DMS 273 treated with DMSO at 0.1 percent for 48 hours (cell line): ENCODE results near the gene MRGPRE.
"Not testable (repeated sequence)": the region's sequence is repeated elsewhere in the genome, so short reads cannot be mapped to it uniquely, and the experiment has no call there.

Experiments
- DNase-seq: peaks from one replicate; lab custom pipeline; 2025; lab: John Stamatoyannopoulos, UW

The MRGPRE gene, protein sequence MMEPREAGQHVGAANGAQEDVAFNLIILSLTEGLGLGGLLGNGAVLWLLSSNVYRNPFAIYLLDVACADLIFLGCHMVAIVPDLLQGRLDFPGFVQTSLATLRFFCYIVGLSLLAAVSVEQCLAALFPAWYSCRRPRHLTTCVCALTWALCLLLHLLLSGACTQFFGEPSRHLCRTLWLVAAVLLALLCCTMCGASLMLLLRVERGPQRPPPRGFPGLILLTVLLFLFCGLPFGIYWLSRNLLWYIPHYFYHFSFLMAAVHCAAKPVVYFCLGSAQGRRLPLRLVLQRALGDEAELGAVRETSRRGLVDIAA

DNA sequence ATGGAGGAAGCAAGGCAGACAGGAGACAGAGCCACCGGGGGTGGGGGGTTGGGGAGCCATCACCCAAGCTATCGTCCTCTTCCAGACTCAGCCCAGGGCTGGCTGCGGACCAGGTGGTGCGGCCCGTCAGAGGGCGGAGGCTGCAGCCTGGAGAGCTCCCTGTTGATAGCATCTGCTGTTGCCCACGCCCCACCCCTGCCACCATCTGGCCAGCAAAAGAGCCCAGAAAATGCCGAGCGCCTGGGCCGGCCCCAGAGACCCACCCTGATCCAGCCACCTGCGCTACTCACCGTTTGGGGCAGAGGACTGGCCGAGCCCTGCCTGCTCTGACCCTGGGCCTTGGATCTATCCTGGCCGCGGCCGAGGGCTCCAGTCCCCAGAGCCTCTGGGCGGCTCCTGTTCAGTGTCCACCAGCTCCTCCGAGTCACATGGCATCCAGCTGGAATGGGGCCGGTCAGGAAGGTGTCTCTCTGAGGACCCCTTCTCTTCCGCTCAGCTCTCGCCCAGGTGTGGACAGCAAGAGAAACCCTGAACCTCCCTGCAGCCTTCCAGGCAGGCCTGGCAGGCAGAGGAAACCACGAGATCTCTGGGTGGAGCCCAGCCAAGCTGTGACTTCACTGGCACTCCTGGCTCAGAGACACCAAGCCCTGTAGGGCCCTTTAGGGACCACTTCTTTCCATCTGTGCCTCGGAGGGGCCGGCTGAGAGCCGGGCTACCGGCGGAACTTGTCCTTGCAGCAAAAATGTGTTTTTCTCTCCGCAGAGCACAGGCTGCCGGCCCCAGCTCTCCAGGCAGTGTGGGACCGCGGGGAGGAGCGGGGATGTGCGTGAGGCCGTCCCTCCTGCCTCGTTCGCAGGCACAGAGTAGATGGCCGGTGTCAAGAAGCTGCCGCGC, at the start of gene MRGPRE:
Gene MRGPRE (minus strand): TSS at position 567 of the 894 bp plus-strand sequence. CDS start 3,618 bp downstream, outside the sequence.
- DNase-seq, result peak; percentile 45

DNA sequence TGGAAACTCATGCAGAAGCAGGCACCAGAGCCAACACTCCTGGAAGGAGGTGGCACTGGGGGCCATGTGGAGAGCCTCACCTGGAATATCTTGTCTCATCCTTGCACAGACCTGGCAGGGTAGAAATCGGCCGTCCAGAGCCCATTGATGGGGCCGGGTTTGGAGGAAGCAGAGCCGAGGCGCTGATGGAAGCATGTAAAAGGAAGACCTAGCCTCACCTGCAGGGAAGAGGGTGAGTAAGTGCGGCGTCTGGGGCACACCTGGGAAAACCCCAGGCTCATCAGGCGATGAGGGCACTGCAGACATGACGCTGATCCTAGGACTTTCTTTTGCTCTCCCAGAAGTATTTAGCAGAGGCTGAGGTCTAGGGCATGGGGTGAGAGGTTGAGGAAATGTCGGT, 48.9 kb upstream of the MRGPRE start:
- DNase-seq, result not testable (repeated sequence)

DNA sequence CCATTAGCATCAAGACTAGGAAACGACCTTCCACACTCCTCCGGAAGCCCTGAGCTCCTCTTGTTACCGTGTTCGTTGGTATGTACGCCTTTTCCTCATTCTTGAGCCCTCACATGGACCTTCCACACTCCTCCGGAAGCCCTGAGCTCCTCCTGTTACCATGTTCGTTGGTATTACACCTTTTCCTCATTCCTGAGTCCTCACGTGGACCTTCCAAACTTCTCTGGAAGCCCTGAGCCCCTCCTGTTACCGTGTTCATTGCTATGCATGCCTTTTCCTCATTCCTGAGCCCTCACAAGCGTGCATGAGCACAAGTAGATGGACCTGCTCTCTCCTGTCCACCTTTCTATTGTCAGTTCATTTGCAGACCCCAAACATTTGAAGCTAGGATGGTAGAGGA, 48.4 kb upstream of the MRGPRE start:
- DNase-seq, result not testable (repeated sequence)

DNA sequence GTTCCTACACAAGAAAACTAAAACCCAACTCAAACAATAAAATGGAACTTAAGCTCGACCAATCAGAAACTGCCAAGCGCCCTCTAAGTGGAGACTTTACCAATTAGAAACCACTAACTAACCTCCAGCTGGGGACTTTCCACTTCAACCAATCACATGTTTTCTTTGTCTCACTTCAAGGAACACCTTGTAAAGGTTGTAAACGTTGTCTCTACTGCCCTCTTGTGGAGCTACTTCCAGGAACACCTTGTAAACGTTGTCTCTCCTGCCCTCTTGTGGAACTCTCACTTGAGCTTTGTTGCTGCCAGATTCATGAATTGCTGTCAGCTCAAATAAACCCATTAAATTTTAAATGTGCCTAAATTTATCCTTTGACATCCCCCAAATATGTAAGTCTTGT, 46.7 kb upstream of the MRGPRE start:
- DNase-seq, result not testable (repeated sequence)

DNA sequence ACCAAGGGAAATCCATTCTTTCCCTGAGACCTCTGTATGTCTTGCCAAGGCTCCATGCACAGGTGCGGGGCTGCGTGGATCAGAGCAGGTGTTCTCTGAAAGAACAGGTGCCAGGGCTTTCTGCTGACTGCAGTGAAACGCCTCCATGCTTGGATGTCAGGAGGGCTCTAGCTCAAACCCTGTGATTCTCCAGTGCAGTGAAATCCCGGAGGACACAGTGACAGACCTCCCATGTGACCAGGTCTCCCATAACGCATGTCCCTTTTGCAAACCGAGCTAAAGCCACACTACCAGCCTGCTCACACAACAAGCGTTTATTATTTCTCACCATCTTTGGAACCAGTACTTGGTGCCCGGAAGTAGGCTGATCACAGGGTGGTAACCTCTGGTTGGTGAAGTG, 41.4 kb upstream of the MRGPRE start:
- not testable (repeated sequence) for DNase-seq

DNA sequence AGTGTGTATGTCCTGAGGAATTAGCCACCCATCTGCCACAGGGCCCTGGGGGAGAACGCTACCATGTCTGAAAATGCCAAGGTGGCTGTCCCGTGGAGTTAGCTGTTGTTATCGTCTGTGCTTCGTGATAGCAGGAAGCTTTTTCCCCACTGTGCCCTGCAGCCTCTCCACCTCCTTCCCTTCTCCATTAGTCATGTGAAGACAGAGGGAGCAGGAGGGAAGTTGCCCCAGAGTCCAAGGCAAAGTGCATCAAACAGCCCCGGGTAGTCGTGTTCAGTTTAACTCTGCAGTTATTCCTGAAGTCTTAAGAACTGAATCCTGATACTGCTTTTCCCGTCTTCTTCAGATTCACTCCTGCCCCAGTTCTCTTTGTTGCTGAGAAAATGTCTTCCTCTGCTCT, 30.3 kb upstream of the MRGPRE start:
- DNase-seq, result not testable (repeated sequence)

DNA sequence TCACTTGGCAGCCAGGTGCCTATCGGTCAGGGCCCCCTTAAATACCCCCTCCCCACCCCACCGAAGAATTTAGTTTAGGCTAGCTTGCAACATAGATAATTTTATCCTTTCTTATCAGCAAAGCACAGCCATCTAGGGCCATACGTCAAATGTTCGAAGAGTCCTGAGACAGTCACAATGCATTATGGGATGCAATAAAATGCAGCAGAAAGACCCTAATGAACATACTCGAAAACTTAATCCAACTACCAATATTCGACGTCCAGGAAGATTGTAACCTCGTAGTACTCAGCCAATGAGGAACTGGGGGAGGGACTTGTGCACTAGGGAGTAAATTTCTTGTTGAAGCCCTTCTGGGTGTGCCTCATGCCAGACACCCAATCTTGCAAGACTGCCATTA, 29.6 kb upstream of the MRGPRE start:
- not testable (repeated sequence) for DNase-seq

DNA sequence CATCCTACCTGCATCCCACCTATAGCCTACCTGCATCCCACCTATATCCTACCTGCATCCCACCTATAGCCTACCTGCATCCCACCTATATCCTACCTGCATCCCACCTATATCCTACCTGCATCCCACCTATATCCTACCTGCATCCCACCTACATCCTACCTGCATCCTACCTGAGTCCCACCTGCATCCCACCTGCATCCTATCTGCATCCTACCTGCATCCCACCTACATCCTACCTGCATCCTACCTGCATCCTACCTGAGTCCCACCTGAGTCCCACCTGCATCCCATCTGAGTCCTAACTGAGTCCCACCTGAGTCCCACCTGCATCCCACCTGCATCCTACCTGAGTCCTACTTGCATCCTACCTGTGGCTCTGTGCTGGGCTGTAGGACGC, 25.3 kb upstream of the MRGPRE start:
- not testable (repeated sequence) for DNase-seq

DNA sequence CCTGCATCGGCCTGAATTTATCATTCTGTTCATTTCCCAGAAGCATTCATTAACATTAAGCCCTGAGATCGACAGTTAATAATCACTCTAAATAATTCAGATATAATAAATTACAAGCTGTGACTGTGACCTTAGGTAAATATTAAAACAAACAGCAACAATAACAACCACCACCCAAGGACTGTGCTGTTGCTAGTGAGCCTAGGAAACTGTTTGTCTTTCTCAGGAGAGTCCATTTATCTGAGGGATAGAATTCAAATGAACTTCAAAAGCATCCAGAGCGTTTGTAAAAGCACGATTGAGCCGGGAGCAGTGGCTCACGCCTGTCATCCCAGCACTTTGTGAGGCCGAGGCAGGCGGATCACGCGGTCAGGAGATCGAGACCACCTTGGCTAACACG, 23.0 kb upstream of the MRGPRE start:
- DNase-seq, result not testable (repeated sequence)

DNA sequence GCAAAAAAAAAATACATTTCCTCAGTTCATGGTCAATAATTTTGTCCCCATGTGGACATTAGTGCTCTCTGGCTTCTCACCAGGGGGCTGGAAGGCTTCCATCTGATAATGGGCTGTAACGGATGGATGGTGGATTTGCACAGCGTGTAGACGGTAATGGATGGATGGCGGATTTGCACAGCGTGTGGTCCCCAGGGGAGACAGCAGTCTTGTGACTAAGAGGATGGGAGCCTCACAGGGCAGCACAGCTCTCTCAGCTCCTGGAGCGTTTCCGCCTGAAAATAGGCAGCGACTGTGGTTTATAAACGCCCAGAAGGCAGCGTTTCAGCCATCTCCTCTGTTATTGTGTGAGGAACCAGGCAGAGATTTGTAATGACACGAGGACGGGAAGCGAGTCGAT, 22.6 kb upstream of the MRGPRE start:
- not testable (repeated sequence) for DNase-seq

DNA sequence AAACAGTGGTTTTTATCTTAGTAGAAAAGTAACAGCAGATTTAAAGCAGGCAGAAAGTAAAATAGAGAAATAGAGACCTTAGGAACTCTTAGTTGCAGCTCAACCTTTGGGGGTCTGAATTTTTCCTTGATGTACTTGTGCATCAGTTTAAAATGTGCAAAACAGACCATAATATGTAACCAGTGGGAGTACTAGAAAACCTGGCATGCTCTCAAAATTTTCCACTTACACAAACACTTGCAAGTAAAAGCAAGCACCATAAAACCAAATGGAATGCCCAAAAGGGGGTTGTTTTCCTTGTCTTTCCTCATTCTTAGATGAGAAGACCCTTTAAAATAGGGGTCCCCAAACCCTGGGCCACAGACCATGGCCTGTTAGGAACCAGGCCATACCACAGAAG, 12.9 kb upstream of the MRGPRE start:
- no peak for DNase-seq

DNA sequence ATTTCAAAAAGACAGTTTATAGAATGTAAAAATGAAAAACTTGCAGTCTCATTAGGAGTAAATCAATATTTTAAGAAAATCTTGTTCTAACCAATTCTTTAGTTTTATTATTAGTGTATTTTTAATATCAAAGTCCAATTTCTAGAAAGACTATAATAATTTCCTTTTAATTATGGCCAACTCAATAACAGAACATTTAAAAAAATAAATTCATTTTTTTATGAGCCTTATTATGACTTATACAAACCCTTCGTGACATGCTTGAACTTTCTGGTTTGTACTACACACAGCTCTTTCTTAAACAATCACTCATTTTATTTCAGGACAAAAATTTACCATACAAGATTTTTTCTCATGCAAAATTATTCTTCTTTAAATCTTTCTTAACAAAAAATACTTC, 11.7 kb upstream of the MRGPRE start:
- no peak for DNase-seq

DNA sequence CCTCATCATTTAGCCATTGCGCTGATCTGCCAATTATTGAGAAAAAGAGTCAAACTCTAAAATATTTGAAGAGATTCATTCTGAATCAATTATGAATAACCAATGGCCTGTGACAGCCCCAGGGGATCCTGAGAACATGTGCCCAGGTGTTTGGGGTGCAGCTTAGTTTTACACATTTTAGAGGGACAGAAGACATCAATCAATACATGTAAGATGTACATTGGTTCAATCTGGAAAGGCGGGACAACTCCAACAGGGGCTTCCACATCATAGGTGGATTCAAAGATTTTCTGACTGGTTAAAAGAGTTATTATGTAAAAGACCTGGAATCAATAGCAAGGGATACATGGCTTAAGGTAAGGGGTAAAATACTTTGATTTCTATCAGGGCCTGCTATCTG, 4.9 kb upstream of the MRGPRE start:
- DNase-seq, result no peak

DNA sequence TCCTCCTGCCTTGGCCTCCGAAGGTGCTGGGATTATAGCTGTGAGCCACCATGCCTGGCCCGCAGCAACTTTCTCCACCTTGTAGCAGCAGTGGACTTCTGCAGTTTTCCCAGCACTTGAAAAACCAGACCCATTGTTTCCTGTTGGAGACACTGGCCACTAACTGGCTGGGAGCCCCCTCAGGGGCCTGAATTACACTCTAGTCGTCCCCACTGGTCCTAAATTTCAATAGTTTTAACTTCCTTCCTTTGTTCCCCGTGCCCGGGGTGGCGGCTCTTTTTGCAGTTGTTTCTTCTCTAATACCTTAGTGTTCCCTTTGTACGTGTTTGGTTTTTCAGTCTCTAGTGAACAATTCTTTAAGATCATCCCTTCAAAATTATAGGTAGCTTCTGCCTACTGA, 2.6 kb upstream of the MRGPRE start:
- no peak for DNase-seq

DNA sequence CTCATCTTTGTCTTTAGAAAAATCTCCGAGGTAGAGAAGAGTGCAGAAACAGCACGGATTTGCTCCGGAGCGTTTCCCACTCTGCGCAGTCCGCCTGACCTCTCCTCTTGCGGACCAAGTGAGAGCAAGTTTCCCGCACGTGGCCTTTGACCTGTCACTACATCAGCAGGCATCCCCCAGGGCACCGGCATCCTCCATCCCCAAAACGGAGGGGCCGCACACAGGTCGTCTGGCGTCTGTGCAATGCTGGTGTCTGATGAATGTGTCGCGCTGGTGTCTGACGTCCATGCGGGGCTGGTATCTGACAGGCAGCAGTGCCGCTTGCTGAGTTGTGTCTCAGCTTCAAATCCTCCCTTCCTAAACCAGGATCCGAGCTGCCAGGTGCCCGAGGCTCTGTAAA, 739 bp upstream of the MRGPRE start:
- no peak for DNase-seq

DNA sequence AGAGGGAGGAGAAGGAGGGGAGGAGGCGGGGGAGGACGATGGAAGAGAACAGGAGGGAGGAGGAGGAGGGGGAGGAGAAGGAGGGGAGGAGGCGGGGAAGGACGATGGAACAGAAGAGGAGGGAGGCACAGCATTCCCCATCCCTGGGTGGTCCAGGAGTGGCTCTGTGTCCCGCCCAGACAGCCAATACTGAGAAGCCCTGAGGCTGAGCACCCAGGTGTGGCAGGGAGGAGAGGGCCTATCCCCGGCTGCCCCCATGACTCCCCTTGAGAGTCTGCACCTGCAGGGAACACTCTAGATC, 717 bp downstream of the MRGPRE start:
- no peak for DNase-seq

DNA sequence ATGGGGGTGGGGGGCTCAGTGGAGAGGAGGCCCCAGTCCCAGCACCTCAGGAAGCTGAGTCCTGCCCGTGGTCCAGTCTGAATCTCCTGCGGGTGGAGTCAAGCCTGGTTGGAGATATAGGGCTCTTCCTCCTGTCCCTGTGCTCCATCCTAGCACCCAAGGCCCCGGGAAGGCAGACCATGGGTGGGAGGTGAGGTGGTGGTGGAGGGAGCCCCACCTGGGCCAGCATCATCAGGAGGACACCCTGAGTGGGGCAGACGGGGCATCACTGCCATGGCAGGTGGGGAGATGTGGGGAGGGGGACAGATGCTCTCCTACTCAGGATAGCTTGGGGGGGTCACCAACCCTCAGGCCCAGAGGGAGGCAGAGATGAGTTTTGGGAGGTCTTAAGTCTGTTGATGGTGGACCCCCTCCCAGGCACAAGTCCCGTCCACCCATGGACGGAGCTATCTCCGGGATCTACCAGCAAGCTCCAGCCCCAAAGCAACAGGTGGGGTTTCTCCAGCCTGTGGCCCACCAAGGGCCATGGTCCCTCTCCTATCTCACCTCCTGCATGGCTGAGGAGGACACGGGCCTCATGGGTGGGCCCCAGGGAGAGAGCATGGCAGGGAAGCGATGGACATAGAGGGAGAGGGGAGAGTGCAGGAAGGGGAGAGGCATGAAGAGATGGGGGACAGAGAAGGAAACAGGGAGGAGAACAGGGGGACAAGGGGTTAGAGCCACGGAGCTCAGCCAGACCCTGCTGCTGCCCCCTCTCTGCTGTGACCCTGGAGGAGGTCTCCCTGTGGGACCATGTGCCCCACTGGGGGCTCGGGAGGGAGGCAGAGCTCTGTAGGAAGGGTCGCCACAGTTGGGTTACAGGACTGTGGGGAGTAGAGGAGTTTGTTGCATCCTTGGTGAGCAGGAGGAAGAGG, 1.3 kb downstream of the MRGPRE start:
- no peak for DNase-seq

DNA sequence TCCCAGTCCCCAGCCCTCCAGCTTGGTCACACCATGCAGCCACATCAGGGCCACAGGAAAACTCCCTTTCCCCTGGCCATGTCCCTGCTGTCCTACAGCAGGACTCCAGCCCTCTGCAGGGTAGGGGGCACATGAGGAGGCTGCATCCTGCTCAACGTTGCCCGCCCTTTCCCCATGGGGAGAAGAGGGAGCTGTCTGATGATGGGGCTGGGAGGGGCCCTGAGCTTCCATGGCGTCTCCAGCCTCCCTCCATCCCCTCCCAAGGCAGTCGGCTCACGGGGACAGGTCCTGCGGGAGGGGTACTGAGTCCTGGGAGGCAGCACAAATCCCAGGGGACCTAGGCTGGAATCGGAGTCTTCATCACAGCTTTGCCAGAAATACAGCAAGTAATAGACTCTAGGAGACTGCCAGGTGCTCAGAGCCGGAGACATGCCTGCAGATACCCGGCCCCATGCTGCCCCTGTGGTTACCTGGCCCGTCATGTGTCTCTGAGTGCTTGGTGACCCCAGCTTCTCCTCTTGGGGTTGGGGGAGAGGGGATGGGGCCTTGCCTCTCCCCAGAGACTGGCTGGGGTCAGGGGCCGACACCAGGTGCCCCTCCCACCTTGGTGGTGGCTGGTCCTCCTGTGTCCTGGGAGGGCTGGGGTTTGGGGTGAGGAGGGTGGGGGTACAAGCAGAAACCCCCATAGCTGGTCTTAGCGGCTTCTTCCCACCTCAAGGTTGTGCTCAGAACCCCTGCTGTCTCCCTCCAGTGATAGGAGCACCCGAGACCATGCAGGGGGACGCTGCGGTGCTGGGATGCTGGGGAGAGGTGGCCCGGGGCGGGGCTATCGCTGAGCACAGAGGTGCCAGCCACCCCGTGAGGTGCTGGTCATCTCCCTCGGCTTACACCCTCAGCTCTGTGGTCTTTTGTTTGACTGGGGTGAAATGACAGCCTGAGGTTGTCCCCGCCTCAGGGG, 2.3 kb downstream of the MRGPRE start:
- no peak for DNase-seq

DNA sequence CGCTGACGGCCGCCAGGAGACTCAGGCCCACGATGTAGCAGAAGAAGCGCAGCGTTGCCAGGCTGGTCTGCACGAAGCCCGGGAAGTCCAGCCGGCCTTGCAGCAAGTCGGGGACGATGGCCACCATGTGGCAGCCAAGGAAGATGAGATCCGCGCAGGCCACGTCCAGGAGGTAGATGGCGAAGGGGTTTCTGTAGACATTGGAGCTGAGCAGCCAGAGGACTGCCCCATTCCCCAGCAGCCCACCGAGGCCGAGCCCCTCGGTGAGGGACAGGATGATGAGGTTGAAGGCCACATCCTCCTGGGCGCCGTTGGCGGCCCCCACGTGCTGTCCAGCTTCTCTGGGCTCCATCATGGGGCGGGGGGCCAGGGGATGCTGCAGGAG, 3.8 kb downstream of the MRGPRE start:
- no peak for DNase-seq

DNA sequence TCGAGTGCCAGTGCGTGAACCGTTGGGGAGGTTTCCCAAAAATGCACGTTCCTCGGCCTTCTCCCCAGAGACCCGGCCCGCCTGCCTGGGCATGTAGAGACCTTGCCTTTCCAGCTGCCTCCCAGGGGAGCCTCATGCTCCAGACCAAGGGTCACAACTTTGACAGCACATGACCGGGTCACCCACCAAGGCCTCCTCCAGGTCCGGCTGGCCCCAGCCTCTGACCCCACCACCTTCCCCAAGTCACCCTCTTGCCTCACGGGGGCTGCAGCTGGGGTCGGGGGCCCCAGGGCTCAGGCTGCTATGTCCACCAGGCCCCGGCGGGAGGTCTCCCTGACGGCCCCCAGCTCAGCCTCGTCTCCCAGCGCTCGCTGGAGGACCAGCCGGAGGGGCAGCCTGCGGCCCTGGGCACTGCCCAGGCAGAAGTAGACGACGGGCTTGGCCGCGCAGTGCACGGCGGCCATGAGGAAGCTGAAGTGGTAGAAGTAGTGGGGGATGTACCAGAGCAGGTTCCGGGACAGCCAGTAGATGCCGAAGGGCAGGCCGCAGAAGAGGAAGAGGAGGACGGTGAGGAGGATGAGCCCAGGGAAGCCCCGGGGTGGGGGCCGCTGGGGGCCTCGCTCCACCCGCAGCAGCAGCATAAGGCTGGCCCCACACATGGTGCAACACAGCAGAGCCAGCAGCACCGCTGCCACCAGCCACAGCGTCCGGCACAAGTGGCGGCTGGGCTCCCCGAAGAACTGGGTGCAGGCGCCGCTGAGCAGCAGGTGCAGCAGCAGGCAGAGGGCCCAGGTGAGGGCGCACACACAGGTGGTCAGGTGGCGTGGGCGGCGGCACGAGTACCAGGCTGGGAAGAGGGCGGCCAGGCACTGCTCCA, 4.4 kb downstream of the MRGPRE start:
- no peak for DNase-seq
